SK-N-SH (cell line): ENCODE data around the gene ADCY7. TPM values are rescaled to one million over a fixed set of nuclear protein-coding genes. Genes with fewer than 3 reads are reported as not detected.

ENCODE experiments used
- CTCF ChIA-PET: fragments of 300-600, 350-600 bp; formaldehyde crosslinking; extraction: SDS; loops from one replicate; lab custom pipeline; 2021; lab: Yijun Ruan, JAX
- POLR2A ChIA-PET: fragments of 350-600 bp; sonication (Branson Sonifier 250); formaldehyde crosslinking; extraction: SDS; loops from one replicate; lab custom pipeline; 2020; ENCODE audit warnings: antibody characterized with exemption, inconsistent platforms; lab: Yijun Ruan, JAX
- DNase-seq: peaks from one replicate; pipeline ENCODE4 v3.0.0; 2012
- H2AFZ ChIP-seq: fragments of 200-600 bp; sonication (generic); 2 replicates; pipeline ENCODE4 v1.8.1; 2016; ENCODE audit warnings: antibody characterized with exemption, mild to moderate bottlenecking, low read depth
- H3F3A ChIP-seq: fragments of 200-600 bp; sonication (generic); replicated peaks from 2 replicates; pipeline ENCODE3; 2016; ENCODE audit warnings: antibody characterized with exemption, mild to moderate bottlenecking; ENCODE audit not compliant: insufficient read depth
- H3K27ac ChIP-seq, 2 experiments: fragments of 200-500 bp in 1 of 2; fragments of 200-600 bp in 1 of 2; sonication (Bioruptor generic) in 1 of 2; sonication (generic), shearing (Covaris generic) in 1 of 2; 2 replicates each; pipeline versions ENCODE4 v1.5.1 to v1.6.1; 2014 to 2016; ENCODE audit warnings: low read depth in 2 of 2, inconsistent platforms in 1 of 2, low read length in 1 of 2, mild to moderate bottlenecking in 1 of 2, mixed read lengths in 1 of 2
- H3K27me3 ChIP-seq: fragments of 200-600 bp; sonication (generic), shearing (Covaris generic); 2 replicates; pipeline ENCODE4 v1.6.1; 2016; ENCODE audit warnings: mixed run types; ENCODE audit not compliant: insufficient read depth
- H3K36me3 ChIP-seq, 2 experiments: fragments of 200-500 bp in 1 of 2; fragments of 200-600 bp in 1 of 2; sonication (Bioruptor generic) in 1 of 2; sonication (generic) in 1 of 2; replicated peaks in 1 of 2; 2 replicates each; pipeline versions ENCODE3 to v1.5.1; 2014 to 2016; ENCODE audit warnings: low read length in 1 of 2, mild to moderate bottlenecking in 1 of 2; ENCODE audit not compliant: insufficient read depth in 2 of 2, control insufficient read depth in 1 of 2
- H3K4me1 ChIP-seq, 2 experiments: fragments of 200-500 bp in 1 of 2; fragments of 200-600 bp in 1 of 2; sonication (Bioruptor generic) in 1 of 2; sonication (generic), shearing (Covaris generic) in 1 of 2; 2 replicates each; pipeline versions ENCODE4 v1.5.1 to v1.6.1; 2014 to 2016; ENCODE audit warnings: low read depth in 1 of 2, low read length in 1 of 2, mixed run types in 1 of 2; ENCODE audit not compliant: insufficient read depth in 2 of 2, control insufficient read depth in 1 of 2
- H3K4me2 ChIP-seq: fragments of 200-600 bp; sonication (generic), shearing (Covaris generic); 2 replicates; pipeline ENCODE4 v1.6.1; 2017; ENCODE audit warnings: mixed run types
- H3K4me3 ChIP-seq, 2 experiments: fragments of 200-500 bp in 1 of 2; fragments of 200-600 bp in 1 of 2; sonication (Bioruptor generic) in 1 of 2; sonication (generic), shearing (Covaris generic) in 1 of 2; 2 replicates each; pipeline versions ENCODE4 v1.5.1 to v1.8.1; 2014 to 2016; ENCODE audit warnings: low read depth in 2 of 2, inconsistent platforms in 1 of 2, low read length in 1 of 2, mild to moderate bottlenecking in 1 of 2, mixed read lengths in 1 of 2, moderate library complexity in 1 of 2
- H3K79me2 ChIP-seq: fragments of 200-600 bp; sonication (generic); 2 replicates; pipeline ENCODE4 v1.8.1; 2017; ENCODE audit warnings: mild to moderate bottlenecking; ENCODE audit not compliant: insufficient read depth
- H3K9ac ChIP-seq: fragments of 200-600 bp; sonication (generic); 2 replicates; pipeline ENCODE4 v1.6.1; 2017; ENCODE audit warnings: mixed run types
- H3K9me2 ChIP-seq: fragments of 200-600 bp; sonication (generic); 2 replicates; pipeline ENCODE4 v1.6.1; 2017; ENCODE audit warnings: mixed run types
- H3K9me3 ChIP-seq: fragments of 200-600 bp; sonication (generic); 2 replicates; pipeline ENCODE4 v1.6.1; 2017; ENCODE audit warnings: mixed run types, mild to moderate bottlenecking, moderate library complexity
- H4K20me1 ChIP-seq: fragments of 200-600 bp; sonication (generic); 2 replicates; pipeline ENCODE4 v1.6.1; 2017; ENCODE audit warnings: mild to moderate bottlenecking, mixed run types; ENCODE audit not compliant: insufficient read depth
- CHD2 ChIP-seq: fragments of 150-350 bp; IDR thresholded peaks from 2 replicates; pipeline ENCODE4 v1.6.1; 2018; ENCODE audit warnings: low read length; ENCODE audit not compliant: partially characterized antibody
- ELF1 ChIP-seq: IDR thresholded peaks from 2 replicates; pipeline ENCODE4 v1.4.0; 2012
- EZH2phosphoT487 ChIP-seq: fragments of 200-600 bp; sonication (generic); IDR thresholded peaks from 2 replicates; pipeline ENCODE4 v1.6.1; 2017; ENCODE audit warnings: low read depth, mixed run types, mild to moderate bottlenecking, antibody characterized with exemption, moderate library complexity, borderline replicate concordance
- FOXJ3 ChIP-seq: sonication (generic); formaldehyde crosslinking; IDR thresholded peaks from 2 replicates; pipeline ENCODE4 v1.5.1; 2020; ENCODE audit warnings: mild to moderate bottlenecking, missing genetic modification reagents
- FOXM1 ChIP-seq: IDR thresholded peaks from 2 replicates; pipeline ENCODE4 v1.4.0; 2012; ENCODE audit warnings: low read depth, mild to moderate bottlenecking
- GATA2 ChIP-seq: sonication (generic); formaldehyde crosslinking; IDR thresholded peaks from 2 replicates; pipeline ENCODE4 v1.5.0; 2020; ENCODE audit warnings: mild to moderate bottlenecking, missing genetic modification reagents
- JUND ChIP-seq: IDR thresholded peaks from 2 replicates; pipeline ENCODE4 v1.4.0; 2012
- MEF2A ChIP-seq: IDR thresholded peaks from 2 replicates; pipeline ENCODE4 v1.4.0; 2012; ENCODE audit warnings: low read depth, borderline replicate concordance
- MXI1 ChIP-seq: IDR thresholded peaks from 2 replicates; pipeline ENCODE4 v1.6.1; 2012; ENCODE audit warnings: mild to moderate bottlenecking, low read depth, low read length, improper control_type of control experiment
- NRF1 ChIP-seq: IDR thresholded peaks from 2 replicates; pipeline ENCODE4 v1.6.1; 2012; ENCODE audit warnings: low read depth, mild to moderate bottlenecking, low read length
- POLR2AphosphoS5 ChIP-seq: IDR thresholded peaks from 2 replicates; pipeline ENCODE4 v1.6.1; 2012; ENCODE audit warnings: low read depth, low read length
- RAD21 ChIP-seq: IDR thresholded peaks from 2 replicates; pipeline ENCODE4 v1.6.1; 2012; ENCODE audit warnings: mild to moderate bottlenecking, low read length
- RCOR1 ChIP-seq: fragments of 150-350 bp; IDR thresholded peaks from 2 replicates; pipeline ENCODE4 v1.6.1; 2017; ENCODE audit warnings: antibody characterized with exemption, low read length
- RFX5 ChIP-seq: IDR thresholded peaks from 2 replicates; pipeline ENCODE4 v1.6.1; 2012; ENCODE audit warnings: mild to moderate bottlenecking, improper control_type of control experiment, low read length
- SIN3A ChIP-seq: IDR thresholded peaks from 2 replicates; pipeline ENCODE4 v1.6.1; 2012; ENCODE audit warnings: low read depth, mild to moderate bottlenecking, low read length, moderate library complexity, borderline replicate concordance
- TCF12 ChIP-seq: IDR thresholded peaks from 2 replicates; pipeline ENCODE4 v1.4.0; 2012
- WGBS: methylation state at CpG from one replicate; pipeline ENCODE4 v1.1.6; 2017; ENCODE audit warnings: low lambda C conversion rate; 5-methylcytosine and 5-hydroxymethylcytosine counted together
- polyA plus RNA-seq, 3 experiments: library from polyadenylated mRNA; depleted of rRNA; stranded (reverse); fragments of >200 nt; gene quantifications; 2 replicates each; pipeline ENCODE4 v1.2.3, GENCODE V29; 2012
- TF ChIP-seq, protein P1 (sequence below): fragments of 150-350 bp; IDR thresholded peaks from 2 replicates; pipeline ENCODE4 v1.6.1; 2017; ENCODE audit warnings: antibody characterized with exemption, low read length, low read depth, borderline replicate concordance
- TF ChIP-seq, protein P2 (sequence below): IDR thresholded peaks from 2 replicates; pipeline ENCODE4 v1.6.1; 2012; ENCODE audit warnings: mild to moderate bottlenecking, low read depth, low read length, moderate library complexity
- TF ChIP-seq, protein P3 (sequence below): IDR thresholded peaks from 2 replicates; pipeline ENCODE4 v1.4.0; 2012; ENCODE audit warnings: low read depth, borderline replicate concordance

Gene ADCY7
- polyA plus RNA-seq, 1 of the 3 experiments (the other 2 are of a cell fraction), result 14.3 TPM

DNA sequence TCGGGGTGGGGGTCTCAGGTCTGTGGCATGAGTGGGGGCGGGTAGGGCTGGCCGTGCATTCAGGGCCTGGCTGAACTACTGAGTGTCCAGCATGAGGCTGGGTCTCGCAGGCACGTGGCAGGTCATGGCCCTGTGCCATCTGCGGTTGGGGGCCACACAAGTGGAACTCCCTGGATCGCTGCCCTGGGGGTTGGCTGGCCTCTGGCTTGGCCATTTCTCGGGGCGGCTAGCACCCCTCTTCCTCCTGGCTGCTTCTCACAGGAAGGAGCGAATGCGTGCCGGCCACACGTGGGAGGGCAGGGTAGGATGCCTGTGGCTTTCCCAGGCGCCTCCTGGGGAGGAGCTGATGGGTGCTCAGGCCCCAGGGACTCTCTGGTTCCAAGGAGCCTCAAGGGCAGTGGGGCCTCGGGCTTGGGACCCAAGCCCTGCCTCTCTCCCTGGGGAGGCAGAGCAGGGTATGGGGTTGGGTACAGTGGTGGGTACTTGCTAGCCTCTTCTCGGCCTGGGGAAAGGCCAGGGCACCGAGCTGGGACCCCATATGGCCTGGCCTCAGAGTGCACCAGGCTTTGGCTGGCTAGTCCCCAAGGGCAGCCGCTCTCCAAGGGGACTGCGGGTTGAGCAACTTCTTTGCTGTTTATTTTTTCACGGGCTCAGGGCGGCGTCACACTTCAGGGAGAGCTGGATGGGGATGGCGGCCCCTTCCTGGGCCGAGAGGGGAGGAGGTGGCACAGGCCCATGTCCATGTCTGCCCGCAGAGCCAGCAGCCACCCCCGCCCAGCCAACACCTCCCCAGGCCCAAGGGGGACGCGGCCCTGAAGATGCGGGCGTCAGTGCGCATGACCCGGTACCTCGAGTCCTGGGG, 37.5 kb downstream of the ADCY7 start:
- no peak overlapping the region for H3K4me2 ChIP-seq
- WGBS, result 95% methylated on average over 18 of the region's 33 CpGs
- no peaks in the 10 kb centered on the region for H3K9me2 ChIP-seq
- H3K4me1 ChIP-seq, result peaks cover 0 to 3% of the 10 kb centered on the region in 2 experiments; a peak in 1 of 4 replicates
- ChIA-PET POLR2A (no interaction called here), CTCF (interaction anchor here (0.9 to 3.0 kb wide), 3 partner anchors 11 to 58 kb away, joined by 3 to 10 read pairs (median 3); no protein-coding TSS in a partner anchor)
- H3K4me3 ChIP-seq, result no peak overlapping the region
- H3K9me3 ChIP-seq, result no peaks in the 10 kb centered on the region
- no peak overlapping the region for H2AFZ ChIP-seq
- H3K36me3 ChIP-seq, result peaks cover 0 to 2% of the 10 kb centered on the region in 2 experiments
- no peak for TF ChIP-seq SIN3A
- TF ChIP-seq MXI1, result no peak
- no peak for TF ChIP-seq EZH2phosphoT487
- TF ChIP-seq, protein P1, sequence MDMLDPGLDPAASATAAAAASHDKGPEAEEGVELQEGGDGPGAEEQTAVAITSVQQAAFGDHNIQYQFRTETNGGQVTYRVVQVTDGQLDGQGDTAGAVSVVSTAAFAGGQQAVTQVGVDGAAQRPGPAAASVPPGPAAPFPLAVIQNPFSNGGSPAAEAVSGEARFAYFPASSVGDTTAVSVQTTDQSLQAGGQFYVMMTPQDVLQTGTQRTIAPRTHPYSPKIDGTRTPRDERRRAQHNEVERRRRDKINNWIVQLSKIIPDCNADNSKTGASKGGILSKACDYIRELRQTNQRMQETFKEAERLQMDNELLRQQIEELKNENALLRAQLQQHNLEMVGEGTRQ, result no peak
- TF ChIP-seq RCOR1, result no peak
- TF ChIP-seq MEF2A, result no peak
- TF ChIP-seq FOXM1, result no peak
- TF ChIP-seq POLR2AphosphoS5, result no peak
- no peak for TF ChIP-seq TCF12
- TF ChIP-seq, protein P2, sequence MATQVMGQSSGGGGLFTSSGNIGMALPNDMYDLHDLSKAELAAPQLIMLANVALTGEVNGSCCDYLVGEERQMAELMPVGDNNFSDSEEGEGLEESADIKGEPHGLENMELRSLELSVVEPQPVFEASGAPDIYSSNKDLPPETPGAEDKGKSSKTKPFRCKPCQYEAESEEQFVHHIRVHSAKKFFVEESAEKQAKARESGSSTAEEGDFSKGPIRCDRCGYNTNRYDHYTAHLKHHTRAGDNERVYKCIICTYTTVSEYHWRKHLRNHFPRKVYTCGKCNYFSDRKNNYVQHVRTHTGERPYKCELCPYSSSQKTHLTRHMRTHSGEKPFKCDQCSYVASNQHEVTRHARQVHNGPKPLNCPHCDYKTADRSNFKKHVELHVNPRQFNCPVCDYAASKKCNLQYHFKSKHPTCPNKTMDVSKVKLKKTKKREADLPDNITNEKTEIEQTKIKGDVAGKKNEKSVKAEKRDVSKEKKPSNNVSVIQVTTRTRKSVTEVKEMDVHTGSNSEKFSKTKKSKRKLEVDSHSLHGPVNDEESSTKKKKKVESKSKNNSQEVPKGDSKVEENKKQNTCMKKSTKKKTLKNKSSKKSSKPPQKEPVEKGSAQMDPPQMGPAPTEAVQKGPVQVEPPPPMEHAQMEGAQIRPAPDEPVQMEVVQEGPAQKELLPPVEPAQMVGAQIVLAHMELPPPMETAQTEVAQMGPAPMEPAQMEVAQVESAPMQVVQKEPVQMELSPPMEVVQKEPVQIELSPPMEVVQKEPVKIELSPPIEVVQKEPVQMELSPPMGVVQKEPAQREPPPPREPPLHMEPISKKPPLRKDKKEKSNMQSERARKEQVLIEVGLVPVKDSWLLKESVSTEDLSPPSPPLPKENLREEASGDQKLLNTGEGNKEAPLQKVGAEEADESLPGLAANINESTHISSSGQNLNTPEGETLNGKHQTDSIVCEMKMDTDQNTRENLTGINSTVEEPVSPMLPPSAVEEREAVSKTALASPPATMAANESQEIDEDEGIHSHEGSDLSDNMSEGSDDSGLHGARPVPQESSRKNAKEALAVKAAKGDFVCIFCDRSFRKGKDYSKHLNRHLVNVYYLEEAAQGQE, result no peak
- TF ChIP-seq JUND, result no peak
- TF ChIP-seq GATA2 (CRISPR knock-in tag), result no peak
- TF ChIP-seq FOXJ3 (CRISPR knock-in tag), result no peak
- TF ChIP-seq NRF1, result no peak
- TF ChIP-seq, protein P3, sequence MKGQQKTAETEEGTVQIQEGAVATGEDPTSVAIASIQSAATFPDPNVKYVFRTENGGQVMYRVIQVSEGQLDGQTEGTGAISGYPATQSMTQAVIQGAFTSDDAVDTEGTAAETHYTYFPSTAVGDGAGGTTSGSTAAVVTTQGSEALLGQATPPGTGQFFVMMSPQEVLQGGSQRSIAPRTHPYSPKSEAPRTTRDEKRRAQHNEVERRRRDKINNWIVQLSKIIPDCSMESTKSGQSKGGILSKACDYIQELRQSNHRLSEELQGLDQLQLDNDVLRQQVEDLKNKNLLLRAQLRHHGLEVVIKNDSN, result no peak
- no peak for TF ChIP-seq ELF1
- TF ChIP-seq CHD2, result no peak
- no peak for TF ChIP-seq RAD21
- TF ChIP-seq RFX5, result no peak
- H3K27ac ChIP-seq, result no peak overlapping the region
- H3K9ac ChIP-seq, result no peak overlapping the region
- peak; percentile 19 for DNase-seq
- H4K20me1 ChIP-seq, result no peaks in the 10 kb centered on the region
- H3K79me2 ChIP-seq, result no peaks in the 10 kb centered on the region
- H3F3A ChIP-seq, result no peaks in the 10 kb centered on the region
- H3K27me3 ChIP-seq, result no peaks in the 10 kb centered on the region
